ENCODE data around the gene PPHLN1.

The PPHLN1 gene

GRCh38 chr12:42288544-42288943, 37.4 kb upstream of the PPHLN1 start:
- no CpG with 5 or more reads among the region's 9 CpGs for WGBS (ENCODE audit: extremely low coverage, insufficient coverage, low lambda C conversion rate)
- H2BK5ac ChIP-seq (ENCODE audit: low read length): no peak overlapping the region
- no peak overlapping the region for H3K4ac ChIP-seq (ENCODE audit: low read depth, low read length)
- DNase-seq: no peak
- no peak overlapping the region for H3K4me2 ChIP-seq (ENCODE audit: low read length)
- H3K56ac ChIP-seq (ENCODE audit: low read length): no peak overlapping the region
- no peak overlapping the region for H2BK15ac ChIP-seq (replicated peaks; ENCODE audit: low read depth)
- H4K5ac ChIP-seq (ENCODE audit: low read length): no peak overlapping the region
- H3K4me3 ChIP-seq (ENCODE audit: low read length): no peak overlapping the region
- no peak overlapping the region for H3K23ac ChIP-seq (ENCODE audit: low read length)
- H3K4me1 ChIP-seq (ENCODE audit: control insufficient read depth, low read depth, low read length): no peaks in the 10 kb centered on the region
- H3K27me3 ChIP-seq (ENCODE audit: insufficient read depth, low read length, poor library complexity): no peaks in the 10 kb centered on the region
- no peak overlapping the region for H2AK5ac ChIP-seq (ENCODE audit: low read length)
- H3K79me2 ChIP-seq (ENCODE audit: control insufficient read depth, insufficient read depth, low read length): no peaks in the 10 kb centered on the region
- no peaks in the 10 kb centered on the region for H3K36me3 ChIP-seq (ENCODE audit: control insufficient read depth, insufficient read depth, low read length)
- H3K79me1 ChIP-seq (ENCODE audit: low read length): no peaks in the 10 kb centered on the region
- no peak overlapping the region for H2BK120ac ChIP-seq (ENCODE audit: low read depth, low read length)
- no peak overlapping the region for H3K18ac ChIP-seq (ENCODE audit: low read length)
- H3K9ac ChIP-seq (ENCODE audit: low read length): no peak overlapping the region
- H4K8ac ChIP-seq (ENCODE audit: low read depth, low read length): no peak overlapping the region
- no peak overlapping the region for H3K27ac ChIP-seq (ENCODE audit: low read depth, low read length)

DNA sequence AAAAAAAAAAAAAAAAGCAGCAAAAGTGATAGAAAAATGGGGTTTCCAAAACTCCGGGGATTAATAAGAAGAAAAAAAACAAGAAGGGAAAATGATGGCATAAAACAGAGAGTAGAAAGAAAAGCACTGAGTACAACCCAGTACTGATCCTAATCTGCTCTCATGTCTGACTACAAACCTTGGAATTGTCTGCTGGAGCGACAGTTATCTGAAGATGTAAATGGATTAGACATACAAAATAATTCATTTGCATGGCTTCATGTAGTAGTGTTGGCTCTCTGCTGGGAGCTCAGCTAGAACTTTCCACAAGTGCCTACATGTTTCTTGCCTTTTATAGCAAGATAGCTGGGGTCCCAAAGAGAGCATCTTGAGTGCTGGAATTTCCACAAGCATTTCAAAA, 34.3 kb upstream of the PPHLN1 start:
- Histone ChIP-seq H3K18ac (ENCODE audit: low read length) (no peak overlapping the region), H2BK120ac (ENCODE audit: low read depth, low read length) (no peak overlapping the region), H3K9ac (ENCODE audit: low read length) (no peak overlapping the region), H3K27me3 (ENCODE audit: insufficient read depth, low read length, poor library complexity) (no peaks in the 10 kb centered on the region), H4K8ac (ENCODE audit: low read depth, low read length) (no peak overlapping the region), H3K79me1 (ENCODE audit: low read length) (no peaks in the 10 kb centered on the region), H3K4me3 (ENCODE audit: low read length) (no peak overlapping the region), H3K56ac (ENCODE audit: low read length) (no peak overlapping the region), H3K36me3 (ENCODE audit: control insufficient read depth, insufficient read depth, low read length) (no peaks in the 10 kb centered on the region), H4K5ac (ENCODE audit: low read length) (no peak overlapping the region), H3K4me1 (ENCODE audit: control insufficient read depth, low read depth, low read length) (no peaks in the 10 kb centered on the region), H2AK5ac (ENCODE audit: low read length) (no peak overlapping the region), H2BK15ac (replicated peaks; ENCODE audit: low read depth) (no peak overlapping the region), H3K23ac (ENCODE audit: low read length) (no peak overlapping the region), H3K27ac (ENCODE audit: low read depth, low read length) (no peak overlapping the region), H3K79me2 (ENCODE audit: control insufficient read depth, insufficient read depth, low read length) (no peaks in the 10 kb centered on the region), H3K4me2 (ENCODE audit: low read length) (no peak overlapping the region), H2BK5ac (ENCODE audit: low read length) (no peak overlapping the region), H3K4ac (ENCODE audit: low read depth, low read length) (no peak overlapping the region)
- WGBS (ENCODE audit: extremely low coverage, insufficient coverage, low lambda C conversion rate): no CpG with 5 or more reads among the region's 2 CpGs
- DNase-seq: no peak

- H3K79me1 ChIP-seq (ENCODE audit: low read length): no peaks in the 10 kb centered on the region
- no peak overlapping the region for H2AK5ac ChIP-seq (ENCODE audit: low read length)
- no CpG with 5 or more reads among the region's 5 CpGs for WGBS (ENCODE audit: extremely low coverage, insufficient coverage, low lambda C conversion rate)
- DNase-seq: peak; percentile 39
- no peaks in the 10 kb centered on the region for H3K79me2 ChIP-seq (ENCODE audit: control insufficient read depth, insufficient read depth, low read length)
- H4K5ac ChIP-seq (ENCODE audit: low read length): no peak overlapping the region
- H2BK15ac ChIP-seq (replicated peaks; ENCODE audit: low read depth): no peak overlapping the region
- no peak overlapping the region for H2BK120ac ChIP-seq (ENCODE audit: low read depth, low read length)
- no peak overlapping the region for H3K56ac ChIP-seq (ENCODE audit: low read length)
- H4K8ac ChIP-seq (ENCODE audit: low read depth, low read length): no peak overlapping the region
- no peak overlapping the region for H2BK5ac ChIP-seq (ENCODE audit: low read length)
- H3K27me3 ChIP-seq (ENCODE audit: insufficient read depth, low read length, poor library complexity): no peaks in the 10 kb centered on the region
- H3K4me1 ChIP-seq (ENCODE audit: control insufficient read depth, low read depth, low read length): no peaks in the 10 kb centered on the region
- no peak overlapping the region for H3K23ac ChIP-seq (ENCODE audit: low read length)
- H3K18ac ChIP-seq (ENCODE audit: low read length): no peak overlapping the region
- H3K4ac ChIP-seq (ENCODE audit: low read depth, low read length): no peak overlapping the region
- no peak overlapping the region for H3K4me2 ChIP-seq (ENCODE audit: low read length)
- no peak overlapping the region for H3K9ac ChIP-seq (ENCODE audit: low read length)
- H3K36me3 ChIP-seq (ENCODE audit: control insufficient read depth, insufficient read depth, low read length): no peaks in the 10 kb centered on the region
- H3K27ac ChIP-seq (ENCODE audit: low read depth, low read length): no peak overlapping the region
- H3K4me3 ChIP-seq (ENCODE audit: low read length): no peak overlapping the region
These were observed 29.4 kb upstream of the PPHLN1 start for GRCh38 chr12:42296503-42297109.

GRCh38 chr12:42298887-42299286, 27.1 kb upstream of the PPHLN1 start:
- H3K79me1 ChIP-seq (ENCODE audit: low read length): no peaks in the 10 kb centered on the region
- H2BK120ac ChIP-seq (ENCODE audit: low read depth, low read length): no peak overlapping the region
- H3K4me3 ChIP-seq (ENCODE audit: low read length): no peak overlapping the region
- WGBS (ENCODE audit: extremely low coverage, insufficient coverage, low lambda C conversion rate): no CpG with 5 or more reads among the region's 4 CpGs
- H4K5ac ChIP-seq (ENCODE audit: low read length): no peak overlapping the region
- H2BK15ac ChIP-seq (replicated peaks; ENCODE audit: low read depth): no peak overlapping the region
- no peak overlapping the region for H3K4me2 ChIP-seq (ENCODE audit: low read length)
- no peak overlapping the region for H3K9ac ChIP-seq (ENCODE audit: low read length)
- no peaks in the 10 kb centered on the region for H3K79me2 ChIP-seq (ENCODE audit: control insufficient read depth, insufficient read depth, low read length)
- H3K18ac ChIP-seq (ENCODE audit: low read length): no peak overlapping the region
- H3K27me3 ChIP-seq (ENCODE audit: insufficient read depth, low read length, poor library complexity): no peaks in the 10 kb centered on the region
- H2BK5ac ChIP-seq (ENCODE audit: low read length): no peak overlapping the region
- H2AK5ac ChIP-seq (ENCODE audit: low read length): no peak overlapping the region
- no peak overlapping the region for H3K4ac ChIP-seq (ENCODE audit: low read depth, low read length)
- no peak overlapping the region for H4K8ac ChIP-seq (ENCODE audit: low read depth, low read length)
- H3K36me3 ChIP-seq (ENCODE audit: control insufficient read depth, insufficient read depth, low read length): no peaks in the 10 kb centered on the region
- H3K23ac ChIP-seq (ENCODE audit: low read length): no peak overlapping the region
- DNase-seq: no peak
- H3K27ac ChIP-seq (ENCODE audit: low read depth, low read length): no peak overlapping the region
- no peak overlapping the region for H3K56ac ChIP-seq (ENCODE audit: low read length)
- H3K4me1 ChIP-seq (ENCODE audit: control insufficient read depth, low read depth, low read length): no peaks in the 10 kb centered on the region

DNA sequence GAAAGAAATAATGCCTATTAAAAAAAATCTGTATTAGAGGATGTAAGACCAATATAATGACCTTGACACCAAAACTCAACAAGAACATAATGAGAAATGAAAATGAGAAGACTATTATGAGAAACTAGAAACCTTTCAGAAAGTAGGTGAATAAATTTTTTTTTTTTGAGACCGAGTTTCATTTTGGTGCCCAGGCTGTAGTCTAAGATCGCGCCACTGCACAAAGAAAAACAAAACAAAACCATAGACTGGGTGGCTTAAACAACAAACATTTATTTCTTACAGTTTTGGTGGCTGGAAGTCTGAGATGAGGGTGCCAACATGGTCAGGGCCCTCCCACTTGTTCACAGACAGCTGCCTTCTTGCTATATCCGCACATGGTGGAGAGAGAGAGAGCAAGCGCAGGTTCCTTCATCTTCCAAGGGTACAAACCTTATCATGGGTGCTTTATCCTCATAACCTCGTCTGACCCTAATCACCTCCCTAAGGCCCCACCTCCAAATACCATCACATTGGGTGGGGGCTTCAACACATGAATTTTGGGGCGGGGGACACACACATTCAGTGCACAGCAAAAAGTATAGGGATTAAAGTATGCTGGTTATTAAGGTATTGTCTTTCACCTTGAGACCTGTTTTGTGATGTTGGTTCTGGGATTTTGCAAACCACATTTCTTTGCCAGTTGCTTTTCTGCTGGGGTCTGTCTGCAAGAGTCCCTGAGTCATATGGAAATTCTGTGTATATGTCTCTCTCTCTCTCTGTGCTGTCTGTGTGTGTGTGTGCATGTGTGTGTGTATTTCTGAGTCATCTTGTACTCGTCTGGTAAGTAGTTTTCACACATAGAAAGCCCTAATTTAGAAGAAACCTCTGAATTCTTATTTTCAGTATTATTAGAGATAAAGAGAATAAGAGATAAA, 26.3 kb upstream of the PPHLN1 start:
- no peak overlapping the region for H2BK15ac ChIP-seq (replicated peaks; ENCODE audit: low read depth)
- WGBS (ENCODE audit: extremely low coverage, insufficient coverage, low lambda C conversion rate): no CpG with 5 or more reads among the region's 8 CpGs
- H3K27me3 ChIP-seq (ENCODE audit: insufficient read depth, low read length, poor library complexity): no peaks in the 10 kb centered on the region
- no peak overlapping the region for H3K18ac ChIP-seq (ENCODE audit: low read length)
- H3K27ac ChIP-seq (ENCODE audit: low read depth, low read length): no peak overlapping the region
- no peak overlapping the region for H4K8ac ChIP-seq (ENCODE audit: low read depth, low read length)
- no peaks in the 10 kb centered on the region for H3K4me1 ChIP-seq (ENCODE audit: control insufficient read depth, low read depth, low read length)
- H3K23ac ChIP-seq (ENCODE audit: low read length): no peak overlapping the region
- no peak for DNase-seq
- no peak overlapping the region for H2BK120ac ChIP-seq (ENCODE audit: low read depth, low read length)
- no peak overlapping the region for H4K5ac ChIP-seq (ENCODE audit: low read length)
- H3K4me2 ChIP-seq (ENCODE audit: low read length): no peak overlapping the region
- no peak overlapping the region for H3K4ac ChIP-seq (ENCODE audit: low read depth, low read length)
- no peak overlapping the region for H3K4me3 ChIP-seq (ENCODE audit: low read length)
- H3K79me2 ChIP-seq (ENCODE audit: control insufficient read depth, insufficient read depth, low read length): no peaks in the 10 kb centered on the region
- H3K79me1 ChIP-seq (ENCODE audit: low read length): no peaks in the 10 kb centered on the region
- no peak overlapping the region for H3K56ac ChIP-seq (ENCODE audit: low read length)
- H2BK5ac ChIP-seq (ENCODE audit: low read length): no peak overlapping the region
- H3K36me3 ChIP-seq (ENCODE audit: control insufficient read depth, insufficient read depth, low read length): no peaks in the 10 kb centered on the region
- no peak overlapping the region for H2AK5ac ChIP-seq (ENCODE audit: low read length)
- H3K9ac ChIP-seq (ENCODE audit: low read length): no peak overlapping the region

Data from mesendoderm (in vitro differentiated cells).